Skeletal muscle cell (primary cell): ENCODE measurements around the gene EEF1E1.
A peak's percentile ranks its signal among the peaks of the same experiment; 100 is the strongest.

Experiments used
- DNase-seq: peaks from one replicate; pipeline ENCODE4 v3.0.0-alpha.2; 2010; ENCODE audit warnings: low read depth
- H3K4me3 ChIP-seq: 2 replicates; pipeline ENCODE4 v1.5.1; 2011; ENCODE audit warnings: low read depth, mild to moderate bottlenecking, control low read depth, low read length, moderate library complexity

EEF1E1 gene

DNA sequence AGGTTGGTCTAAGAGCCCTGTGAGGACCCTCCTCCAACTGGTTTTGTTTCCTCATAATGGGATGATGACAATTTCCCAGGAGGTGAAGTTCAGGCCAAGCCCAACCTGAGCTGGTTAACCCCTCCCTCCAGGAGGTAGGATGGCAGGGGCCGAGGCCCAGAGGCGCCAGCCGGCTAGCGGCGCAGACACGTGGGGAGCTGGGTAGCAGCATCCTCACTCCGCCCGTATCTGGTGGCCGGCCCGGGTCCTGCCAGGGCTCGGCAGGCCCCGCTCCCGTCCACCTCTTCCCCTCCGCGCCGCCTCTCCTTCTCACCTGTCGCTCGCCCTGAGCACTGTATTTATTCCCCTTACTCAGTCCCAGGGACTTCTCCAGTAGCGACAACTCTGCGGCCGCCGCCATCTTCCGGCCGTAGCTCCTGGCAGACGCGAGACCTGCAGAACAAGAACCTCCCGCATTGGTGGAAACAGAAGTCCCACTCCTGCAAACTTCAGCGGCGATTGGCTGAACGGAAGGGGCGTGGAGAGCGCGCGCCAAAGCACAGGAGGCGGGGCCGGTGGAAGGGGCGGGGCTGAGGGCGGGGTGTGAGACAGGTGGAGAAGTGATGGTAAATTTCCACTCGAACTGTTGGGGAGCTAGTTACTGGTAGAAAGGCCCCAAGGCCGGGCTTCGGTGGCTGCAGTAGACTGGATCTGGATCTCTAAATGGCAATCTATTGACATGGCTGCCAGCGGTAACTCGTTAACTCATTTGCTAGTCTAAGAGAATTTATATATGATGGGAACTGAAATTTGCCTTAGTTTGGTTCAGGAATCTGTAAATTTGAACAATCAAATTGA lies at the start of gene EEF1E1:
Gene EEF1E1 (minus strand): TSS at position 427 of the 837 bp plus-strand sequence. CDS start 27 bp downstream, at position 400.
- peak; percentile 81 for DNase-seq
- peak within 1 kb of the TSS; percentile 67 for H3K4me3 ChIP-seq

DNA sequence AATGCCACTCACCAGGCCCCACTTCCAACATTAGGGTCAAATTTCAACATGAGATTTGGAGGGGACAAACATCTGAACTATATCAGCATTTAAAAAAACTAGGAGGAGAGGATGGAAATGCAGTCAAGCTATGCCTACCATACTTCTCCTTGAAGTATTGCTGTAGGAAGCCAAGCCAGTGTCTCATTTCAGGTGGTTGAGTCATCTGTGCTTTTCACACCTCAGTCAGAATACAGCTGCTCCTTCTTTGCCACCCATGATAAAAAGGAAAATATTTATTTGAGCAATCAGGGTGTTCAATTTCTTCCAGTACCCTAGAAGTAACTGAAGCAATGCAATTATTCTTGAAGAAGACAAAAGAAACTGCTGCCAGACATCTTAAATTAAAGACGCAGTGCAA lies 47.0 kb upstream of the EEF1E1 start:
- no peak for DNase-seq
- H3K4me3 ChIP-seq = no peak overlapping the region

DNA sequence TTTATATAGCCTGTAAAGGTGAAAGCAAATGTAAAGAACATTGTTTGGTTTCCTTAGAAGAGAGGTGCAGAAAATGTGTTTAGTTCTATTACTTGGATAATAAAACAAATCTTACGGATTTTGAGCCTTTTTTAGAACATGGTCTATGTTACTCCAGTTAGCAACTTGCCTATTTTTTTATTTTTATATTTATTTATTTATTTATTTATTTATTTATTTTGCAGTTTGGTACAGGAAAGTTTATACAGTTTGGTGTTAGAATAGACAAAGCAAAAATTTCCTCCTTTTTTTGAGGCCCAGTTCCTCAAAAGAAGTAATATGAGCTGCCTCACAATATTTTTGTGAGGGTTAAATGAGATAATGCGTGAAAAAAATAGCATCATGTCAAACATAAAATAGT lies 41.6 kb upstream of the EEF1E1 start:
- DNase-seq = no peak

DNA sequence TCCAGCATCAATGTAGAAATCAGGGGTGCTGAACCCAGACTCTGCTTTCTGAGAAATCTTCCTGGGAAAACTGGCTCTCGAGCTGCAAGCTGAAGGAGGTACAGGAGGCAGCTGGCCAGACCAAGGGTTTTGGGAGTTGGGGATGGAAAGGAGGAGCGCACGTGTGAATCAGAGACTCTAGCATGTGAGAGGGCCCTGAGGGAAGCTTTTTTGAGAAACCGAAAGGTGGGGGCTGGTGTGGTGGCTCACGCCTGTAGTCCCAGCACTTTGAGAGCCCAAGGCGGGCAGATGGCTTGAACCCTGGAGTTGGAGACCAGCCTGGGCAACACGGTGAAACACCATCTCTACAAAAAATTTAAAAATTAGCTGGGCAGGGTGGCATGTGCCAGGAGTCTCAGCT lies 37.1 kb upstream of the EEF1E1 start:
- DNase-seq = no peak
- no peak overlapping the region for H3K4me3 ChIP-seq

More for the DNA sequence above, 41.6 kb upstream of the EEF1E1 start:
- no peak overlapping the region for H3K4me3 ChIP-seq

DNA sequence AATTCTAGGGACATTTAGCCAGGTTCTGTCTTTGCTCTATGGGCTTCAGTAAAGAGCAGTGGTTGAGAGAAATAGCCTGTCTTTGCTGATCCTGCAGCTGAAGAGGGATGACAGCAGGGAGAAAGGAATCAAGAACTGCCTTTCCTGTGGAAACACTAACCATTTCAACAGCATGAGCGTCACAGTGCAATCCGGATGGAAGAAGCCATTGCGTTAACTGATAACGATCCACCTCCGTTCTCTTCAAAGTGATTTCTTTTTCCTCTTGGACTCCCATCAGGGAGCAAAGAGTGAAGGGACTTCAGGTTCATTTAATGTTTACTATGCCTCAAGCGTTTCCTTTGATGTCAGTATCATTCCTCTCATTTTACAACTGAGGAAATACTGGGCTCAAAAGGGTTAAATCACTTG lies 35.2 kb upstream of the EEF1E1 start:
- H3K4me3 ChIP-seq = no peak overlapping the region
- DNase-seq = no peak

DNA sequence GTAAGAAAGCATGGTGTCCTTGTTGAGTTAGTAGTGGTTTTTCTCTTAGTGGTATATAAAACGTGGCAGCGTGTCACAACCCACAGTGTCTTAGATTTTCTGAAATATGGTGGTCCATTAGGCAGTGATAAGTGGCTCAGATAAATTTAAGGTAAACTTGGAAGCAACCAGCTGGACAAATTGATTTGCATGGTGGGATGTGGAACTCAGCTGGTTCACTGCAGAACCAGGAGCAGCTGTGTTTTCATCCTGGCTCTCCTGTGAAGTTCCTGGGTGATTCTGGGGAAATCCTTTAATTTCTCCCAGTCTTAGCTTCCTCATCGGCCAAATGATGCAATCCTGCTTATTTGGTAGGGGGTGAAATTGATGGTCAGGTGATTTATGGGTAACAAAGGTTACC lies 32.9 kb upstream of the EEF1E1 start:
- no peak overlapping the region for H3K4me3 ChIP-seq
- no peak for DNase-seq

DNA sequence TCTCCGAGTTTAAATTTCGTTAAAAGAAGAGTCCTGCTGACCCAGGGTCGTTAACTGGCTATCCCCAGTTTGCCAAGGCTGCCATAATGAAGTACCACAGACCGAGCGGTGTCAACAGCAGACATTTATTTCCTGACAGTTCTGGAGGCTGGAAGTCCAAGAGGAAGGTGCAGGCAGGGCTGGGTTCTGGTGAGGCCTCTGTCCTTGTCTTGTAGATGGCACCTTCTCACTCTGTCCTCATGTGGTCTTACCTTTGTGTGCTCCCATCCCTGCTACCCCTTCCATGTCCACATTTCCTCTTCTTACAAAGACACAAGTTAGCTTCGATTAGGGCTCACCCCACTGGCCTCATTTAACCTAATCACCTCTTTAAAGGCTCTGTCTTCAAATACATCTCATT lies 29.8 kb upstream of the EEF1E1 start:
- no peak overlapping the region for H3K4me3 ChIP-seq
- DNase-seq = no peak

DNA sequence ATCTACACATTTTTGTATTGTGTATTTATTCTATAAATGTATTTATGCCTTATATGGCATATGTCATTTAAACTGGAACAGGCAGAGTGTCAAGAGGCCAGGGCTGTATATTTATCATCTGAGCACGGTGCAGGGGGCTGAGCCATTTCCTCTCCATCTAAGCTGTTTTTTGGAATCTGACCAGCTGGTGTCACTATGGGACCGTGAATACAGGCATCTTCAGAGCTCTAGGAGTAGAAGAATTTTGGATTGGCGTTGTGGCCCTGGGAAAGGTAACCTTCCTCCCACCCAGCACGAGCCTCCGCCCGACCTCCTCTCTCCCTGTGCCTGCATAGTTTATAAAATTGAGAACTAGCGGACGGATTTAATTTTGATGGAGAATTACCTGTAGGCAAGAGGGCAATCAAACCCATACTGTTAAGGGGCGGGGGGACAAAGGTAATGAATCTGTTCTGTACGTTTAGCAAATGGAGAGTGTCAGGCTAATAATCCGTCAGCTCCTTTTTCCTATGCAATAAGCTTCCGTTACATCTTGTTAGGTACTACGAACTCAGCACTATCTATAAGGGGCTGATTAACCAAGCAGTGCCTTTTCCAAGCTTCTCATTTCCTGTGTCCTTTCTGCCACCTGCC lies 29.0 kb upstream of the EEF1E1 start:
- DNase-seq = no peak
- H3K4me3 ChIP-seq = no peak overlapping the region

DNA sequence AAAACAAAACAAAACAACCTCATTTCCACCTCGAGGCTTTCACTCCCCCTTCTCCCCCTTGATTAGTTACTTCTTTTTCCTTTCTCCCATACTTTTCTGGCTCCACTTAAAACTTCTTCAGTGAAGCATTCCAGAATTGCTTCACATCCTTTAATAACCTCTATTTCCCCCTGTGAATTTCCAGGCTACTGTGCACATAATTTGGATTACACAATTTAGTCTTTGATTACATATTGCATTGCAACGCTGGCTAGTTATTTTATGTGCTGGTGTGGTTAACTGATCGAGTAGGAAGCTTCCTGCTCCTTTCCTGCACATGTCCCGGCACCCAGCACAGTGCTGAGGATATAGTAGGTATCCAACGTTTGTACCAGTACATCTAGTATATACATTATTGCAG lies 28.1 kb upstream of the EEF1E1 start:
- DNase-seq = no peak
- H3K4me3 ChIP-seq = no peak overlapping the region

DNA sequence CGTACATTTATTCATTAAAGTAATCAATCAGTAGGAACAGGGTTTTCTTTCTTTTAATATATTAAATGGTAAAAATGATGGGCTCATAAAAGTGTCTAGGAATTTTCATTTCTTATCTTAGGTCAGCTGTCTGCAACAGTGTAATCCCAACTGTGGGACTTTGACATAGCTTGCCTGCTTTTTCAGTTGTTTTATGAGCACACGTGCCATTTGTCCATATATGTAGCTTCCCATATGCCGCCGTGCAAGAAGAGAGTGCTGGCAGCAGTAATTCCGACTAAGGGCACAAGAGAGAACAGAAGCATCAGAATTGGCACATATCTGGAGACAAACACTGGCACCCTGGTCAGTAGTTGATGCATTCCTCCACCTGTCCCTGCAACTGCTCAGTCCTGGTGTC lies 20.9 kb upstream of the EEF1E1 start:
- no peak overlapping the region for H3K4me3 ChIP-seq
- no peak for DNase-seq

DNA sequence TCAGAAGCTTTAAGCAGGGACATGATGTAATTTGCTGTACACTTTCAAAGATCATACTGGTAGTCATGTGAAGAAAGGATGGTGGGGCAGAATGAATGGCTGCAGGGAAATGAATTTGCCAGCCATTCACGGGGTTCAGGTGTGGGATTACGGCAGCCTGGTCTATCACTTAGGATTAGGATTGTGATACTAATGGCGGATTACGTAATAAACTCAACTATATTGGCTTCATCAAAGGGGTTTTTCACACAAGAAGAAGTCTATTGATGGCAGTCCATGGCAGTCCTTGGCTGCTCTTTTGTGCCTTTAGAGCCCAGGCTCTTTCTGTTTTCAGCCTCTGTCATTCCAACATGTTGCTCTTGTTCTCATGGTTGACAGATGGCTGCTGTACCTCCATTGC lies 12.6 kb upstream of the EEF1E1 start:
- H3K4me3 ChIP-seq = no peak overlapping the region
- no peak for DNase-seq

DNA sequence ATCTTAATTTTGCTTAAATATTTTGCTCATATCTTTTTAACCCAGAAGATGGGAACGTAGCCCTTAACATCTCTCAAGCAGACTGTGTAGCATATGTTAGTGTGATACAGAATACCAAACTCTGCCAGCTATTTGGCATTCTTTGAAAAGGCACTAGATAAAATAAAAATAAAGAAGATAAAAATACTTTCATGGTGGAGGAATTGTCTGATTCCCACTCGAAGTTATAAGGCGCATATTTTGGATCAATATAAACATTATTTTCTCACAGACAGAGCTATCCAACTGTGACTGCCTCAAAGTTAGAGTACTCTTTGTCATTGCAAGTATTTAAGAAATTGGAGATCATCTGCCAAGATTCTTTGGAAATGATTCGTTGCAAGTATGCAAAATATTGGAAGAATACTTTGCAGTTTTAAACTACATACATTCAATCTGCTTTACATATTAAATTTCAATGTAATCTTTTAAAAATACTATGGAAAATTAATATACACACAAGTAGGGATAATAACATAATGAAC lies 10.8 kb upstream of the EEF1E1 start:
- no peak for DNase-seq
- H3K4me3 ChIP-seq = no peak overlapping the region

DNA sequence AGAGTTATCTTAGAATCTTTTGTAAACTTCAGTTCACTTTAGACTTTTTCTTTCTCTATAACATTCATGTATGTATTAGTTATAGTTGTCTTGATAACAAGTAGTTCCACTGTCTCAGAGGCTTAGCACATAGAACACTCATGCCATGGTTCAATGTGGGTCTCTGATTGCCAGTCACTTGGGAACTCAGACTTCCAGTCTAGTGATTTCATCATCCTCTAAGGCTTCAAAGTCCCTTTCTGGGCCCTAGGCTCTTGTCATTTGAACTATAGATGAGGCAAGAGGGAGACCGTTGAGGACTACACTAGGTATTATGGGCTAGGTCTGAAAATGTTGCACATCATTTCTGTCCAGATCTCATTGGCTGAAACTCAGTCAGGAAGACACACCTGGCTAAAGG lies 8.4 kb upstream of the EEF1E1 start:
- H3K4me3 ChIP-seq = no peak overlapping the region
- no peak for DNase-seq

DNA sequence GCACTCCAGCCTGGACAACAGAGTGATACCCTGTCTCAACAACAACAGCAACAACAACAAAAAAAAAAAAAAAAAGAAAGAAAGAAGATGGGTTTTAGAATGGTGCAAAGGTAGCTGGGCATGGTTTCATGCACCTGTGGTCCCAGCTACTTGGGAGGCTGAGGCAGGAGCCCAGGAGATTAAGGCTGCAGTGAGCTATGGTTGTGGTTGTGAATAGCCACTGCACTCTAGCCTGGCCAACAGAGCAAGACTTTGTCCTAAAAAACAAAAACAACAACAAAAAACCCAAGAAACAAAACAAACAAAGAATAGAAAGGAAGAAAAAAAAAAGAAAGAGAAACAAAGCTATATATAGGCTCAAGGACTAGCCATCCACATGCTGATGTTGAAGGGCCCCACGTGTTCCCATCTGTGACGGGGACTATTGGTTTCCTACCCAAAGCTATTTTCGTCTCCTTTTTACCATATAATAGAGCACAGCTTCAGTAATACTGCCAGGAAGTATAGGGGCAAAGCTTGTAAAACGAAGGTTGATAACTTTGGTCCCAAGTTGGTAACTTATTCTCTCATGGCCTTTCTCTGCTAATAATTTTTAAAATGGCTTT lies 7.9 kb upstream of the EEF1E1 start:
- H3K4me3 ChIP-seq = no peak overlapping the region
- DNase-seq = no peak

DNA sequence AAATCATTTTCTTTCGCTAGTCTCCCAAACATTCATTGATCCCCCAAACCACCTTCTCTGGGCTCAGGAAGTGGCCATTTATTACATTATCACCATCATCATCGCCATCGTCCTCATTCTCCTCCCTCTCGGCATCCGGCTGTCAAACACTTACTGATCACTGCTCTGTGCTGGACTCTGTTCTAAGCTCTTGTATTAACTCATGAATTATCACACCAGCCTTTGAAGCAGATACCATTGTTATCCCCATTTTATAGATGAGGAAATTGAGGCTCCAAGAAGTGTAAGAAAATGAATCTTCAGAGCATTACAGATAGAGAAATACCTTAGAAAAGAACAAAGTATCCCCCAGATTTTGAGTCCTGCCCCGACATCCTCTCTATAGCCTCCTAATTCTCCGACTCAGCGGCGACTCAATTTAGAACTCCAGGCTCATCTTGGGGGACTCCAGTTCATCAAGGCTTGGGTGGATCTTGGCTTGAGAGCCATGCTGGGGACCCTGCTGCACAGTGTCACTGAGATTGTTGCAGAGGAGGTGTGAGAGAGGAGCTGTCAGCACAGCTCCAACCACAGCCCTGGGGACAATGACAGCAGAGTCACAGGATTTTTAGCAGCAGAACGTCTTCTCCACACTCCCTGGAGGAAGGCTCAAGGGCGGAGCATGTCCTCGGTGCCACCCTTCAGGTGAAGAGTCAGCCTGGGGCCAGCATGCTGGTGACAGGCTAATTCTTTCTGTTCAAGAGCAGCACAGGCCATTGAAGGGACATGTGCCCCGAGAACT lies 6.6 kb upstream of the EEF1E1 start:
- no peak for DNase-seq
- H3K4me3 ChIP-seq = no peak overlapping the region

DNA sequence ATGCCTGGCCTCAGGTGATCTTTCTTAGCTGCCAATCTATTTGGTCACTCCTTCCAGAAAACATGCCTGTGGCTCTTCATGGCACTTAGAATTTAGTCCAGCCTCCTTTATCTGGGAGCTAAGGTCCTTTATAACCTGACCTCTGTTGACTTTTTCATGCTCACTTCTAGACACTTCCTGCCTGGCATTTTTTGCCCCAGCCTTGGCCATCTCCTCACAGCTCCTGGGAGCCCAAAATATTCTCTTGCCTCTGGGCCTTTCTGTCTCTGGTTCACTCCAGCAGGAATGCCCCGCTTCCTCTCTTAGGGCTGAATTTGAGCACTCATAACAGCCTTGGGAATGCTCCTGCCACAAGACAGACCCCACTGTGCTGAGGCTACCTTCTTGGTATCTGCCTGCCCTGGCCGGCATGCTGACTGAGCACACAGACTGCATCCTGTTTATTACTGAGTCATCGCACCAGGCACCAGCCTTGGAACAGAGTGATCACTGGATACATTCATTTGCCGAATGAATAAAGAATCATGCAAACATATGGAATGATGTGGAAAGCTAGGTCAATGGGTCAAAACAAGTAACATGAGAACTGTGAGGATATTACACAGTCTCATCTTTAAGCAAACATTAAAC lies 5.8 kb upstream of the EEF1E1 start:
- H3K4me3 ChIP-seq = no peak overlapping the region
- peak; percentile 95 for DNase-seq

DNA sequence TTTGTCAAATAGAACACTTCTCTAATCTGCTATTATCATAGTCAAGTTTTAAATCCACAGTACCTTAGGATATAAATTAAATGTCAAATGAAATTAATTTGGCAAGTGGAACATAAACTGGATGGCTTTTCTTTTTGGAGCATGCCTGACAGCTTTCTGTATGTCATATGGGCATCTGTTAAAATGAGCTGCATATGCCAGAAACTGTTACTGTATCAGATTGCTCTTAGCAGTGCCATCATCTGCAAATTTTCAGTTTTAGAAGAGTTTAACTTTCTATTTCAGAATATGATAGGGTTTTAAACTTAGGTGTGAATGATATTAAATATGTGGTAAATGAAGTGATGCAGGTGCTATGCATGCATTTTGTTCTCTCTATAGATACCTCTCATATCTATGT lies 3.4 kb upstream of the EEF1E1 start:
- no peak overlapping the region for H3K4me3 ChIP-seq
- DNase-seq = no peak

DNA sequence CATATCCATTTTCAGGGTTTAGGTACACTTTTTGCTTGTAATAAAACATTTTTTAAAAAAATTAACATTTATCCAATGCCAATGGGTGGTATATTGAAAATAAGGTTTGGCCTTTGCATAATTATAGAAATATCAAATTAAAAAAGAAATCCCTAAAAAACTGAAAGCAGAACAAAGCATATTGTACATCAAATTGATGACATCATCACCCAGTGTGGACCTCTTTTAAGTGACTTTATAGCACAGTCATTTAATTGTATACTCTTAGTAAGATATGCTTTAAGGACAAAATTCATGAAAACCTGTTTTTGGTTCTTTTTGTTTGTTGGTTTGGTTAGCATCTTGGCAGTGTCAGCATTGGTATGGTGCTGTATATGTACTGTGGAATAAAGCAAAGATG lies 1.4 kb upstream of the EEF1E1 start:
- DNase-seq = no peak
- H3K4me3 ChIP-seq = no peak overlapping the region

DNA sequence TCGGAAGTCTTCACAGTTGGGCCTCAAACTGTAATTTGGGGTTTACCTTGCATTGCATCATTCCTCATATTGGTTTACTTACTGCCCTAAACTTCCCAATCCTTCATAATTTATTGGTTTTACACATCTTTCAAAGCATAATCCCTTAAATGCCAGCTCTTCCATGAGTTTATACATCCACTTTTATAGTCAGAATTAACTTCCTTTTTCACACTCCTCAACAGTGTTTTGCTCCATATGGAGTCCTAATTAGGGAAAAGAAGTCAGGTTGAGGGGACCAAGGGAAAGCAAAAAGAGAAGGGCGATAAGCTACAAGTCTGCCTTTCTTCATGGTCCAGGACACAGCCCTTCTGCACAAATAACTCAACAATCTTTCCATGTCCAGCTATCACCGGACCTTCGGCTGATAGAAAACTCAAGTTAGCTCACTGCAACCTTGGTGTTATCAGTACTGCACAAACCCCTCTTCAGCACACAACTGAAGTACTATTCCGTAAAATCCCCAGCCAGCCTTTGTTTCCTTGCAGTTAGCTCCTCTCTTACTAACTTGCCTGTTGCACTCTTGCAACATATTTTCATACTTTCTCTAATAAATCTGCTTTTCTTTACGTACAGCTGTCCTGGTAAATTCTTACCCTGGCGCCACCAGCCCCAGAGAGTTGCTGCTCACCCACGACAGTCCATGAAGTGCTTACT lies 2.0 kb downstream of the EEF1E1 start:
- H3K4me3 ChIP-seq = no peak overlapping the region
- DNase-seq = no peak
